OCI-LY7 (cell line): Measurements from ENCODE around the gene ANKRD18B.
"Not testable (repeated sequence)": the region's sequence is repeated elsewhere in the genome, so short reads cannot be mapped to it uniquely, and the experiment has no call there.

Experiments
- CTCF ChIP-seq: fragments of 200-600 bp; sonication (generic); conservative IDR thresholded peaks from 2 replicates; pipeline ENCODE4 v1.5.1; 2014; ENCODE audit warnings: mild to moderate bottlenecking, antibody characterized with exemption, low read length, moderate library complexity, mixed read lengths
- EZH2phosphoT487 ChIP-seq: fragments of 200-600 bp; sonication (generic); IDR thresholded peaks from 2 replicates; pipeline ENCODE4 v1.6.1; 2018; ENCODE audit warnings: low read depth, borderline replicate concordance, mild to moderate bottlenecking, mixed run types, antibody characterized with exemption, low read length, moderate library complexity, mixed read lengths

GRCh38 chr9:33549418-33549817, 25.4 kb downstream of the ANKRD18B start:
- not testable (repeated sequence) for TF ChIP-seq CTCF, EZH2phosphoT487
